NB4 (cell line): Measurements from ENCODE around the gene FBXO24.

Experiments used
- DNase-seq: peaks from one replicate; pipeline ENCODE4 v3.0.0; 2010; ENCODE audit warnings: low read depth
- H3K4me3 ChIP-seq: one replicate; pipeline ENCODE4 v1.5.1; 2011; ENCODE audit warnings: mild to moderate bottlenecking, low read depth, low read length, moderate library complexity
- MYC ChIP-seq: IDR thresholded peaks from 2 replicates; pipeline ENCODE4 v1.6.1; 2011; ENCODE audit warnings: low read depth, low read length
- POLR2A ChIP-seq: IDR thresholded peaks from 2 replicates; pipeline ENCODE4 v1.6.1; 2011; ENCODE audit warnings: mild to moderate bottlenecking; ENCODE audit not compliant: insufficient read length; ENCODE audit errors: extremely low read depth
- TF ChIP-seq, protein P1 (sequence below): IDR thresholded peaks from 2 replicates; pipeline ENCODE4 v1.6.1; 2011; ENCODE audit warnings: low read depth, low read length
- TF ChIP-seq, protein P2 (sequence below): IDR thresholded peaks from one replicate; pipeline ENCODE4 v1.5.1; 2012; ENCODE audit warnings: low read depth, low read length

The FBXO24 gene

DNA sequence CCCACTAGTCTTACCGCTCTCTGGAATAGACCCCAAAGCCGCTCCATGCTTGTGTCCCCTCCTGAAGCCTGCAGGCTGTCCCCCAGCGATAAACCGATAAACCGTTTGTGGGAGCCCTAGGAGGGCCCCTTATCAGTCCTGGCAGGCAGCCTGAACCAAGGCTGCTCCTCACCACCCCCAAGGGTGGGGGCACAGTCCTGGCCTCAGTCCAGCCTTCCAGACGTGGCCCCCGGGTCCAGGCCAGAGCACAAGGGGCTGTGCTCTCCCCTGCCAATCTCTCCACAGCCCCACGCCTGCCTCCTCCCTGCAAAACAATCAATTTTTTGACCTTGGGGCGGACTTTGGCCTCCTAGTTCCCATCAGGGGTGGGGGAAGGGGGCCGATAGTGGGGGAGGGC, 55.3 kb downstream of the FBXO24 start, which contains the start of gene TFR2:
TFR2 (minus strand) TSS at position 90 of the 397 bp plus-strand sequence; CDS start at position 47, 43 bp downstream.
- no peak within 1 kb of the TSS for H3K4me3 ChIP-seq
- no peak for DNase-seq
- TF ChIP-seq, protein P1, sequence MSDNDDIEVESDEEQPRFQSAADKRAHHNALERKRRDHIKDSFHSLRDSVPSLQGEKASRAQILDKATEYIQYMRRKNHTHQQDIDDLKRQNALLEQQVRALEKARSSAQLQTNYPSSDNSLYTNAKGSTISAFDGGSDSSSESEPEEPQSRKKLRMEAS: no peak
- TF ChIP-seq POLR2A: no peak
- no peak for TF ChIP-seq MYC
- TF ChIP-seq, protein P2, sequence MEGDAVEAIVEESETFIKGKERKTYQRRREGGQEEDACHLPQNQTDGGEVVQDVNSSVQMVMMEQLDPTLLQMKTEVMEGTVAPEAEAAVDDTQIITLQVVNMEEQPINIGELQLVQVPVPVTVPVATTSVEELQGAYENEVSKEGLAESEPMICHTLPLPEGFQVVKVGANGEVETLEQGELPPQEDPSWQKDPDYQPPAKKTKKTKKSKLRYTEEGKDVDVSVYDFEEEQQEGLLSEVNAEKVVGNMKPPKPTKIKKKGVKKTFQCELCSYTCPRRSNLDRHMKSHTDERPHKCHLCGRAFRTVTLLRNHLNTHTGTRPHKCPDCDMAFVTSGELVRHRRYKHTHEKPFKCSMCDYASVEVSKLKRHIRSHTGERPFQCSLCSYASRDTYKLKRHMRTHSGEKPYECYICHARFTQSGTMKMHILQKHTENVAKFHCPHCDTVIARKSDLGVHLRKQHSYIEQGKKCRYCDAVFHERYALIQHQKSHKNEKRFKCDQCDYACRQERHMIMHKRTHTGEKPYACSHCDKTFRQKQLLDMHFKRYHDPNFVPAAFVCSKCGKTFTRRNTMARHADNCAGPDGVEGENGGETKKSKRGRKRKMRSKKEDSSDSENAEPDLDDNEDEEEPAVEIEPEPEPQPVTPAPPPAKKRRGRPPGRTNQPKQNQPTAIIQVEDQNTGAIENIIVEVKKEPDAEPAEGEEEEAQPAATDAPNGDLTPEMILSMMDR: no peak

DNA sequence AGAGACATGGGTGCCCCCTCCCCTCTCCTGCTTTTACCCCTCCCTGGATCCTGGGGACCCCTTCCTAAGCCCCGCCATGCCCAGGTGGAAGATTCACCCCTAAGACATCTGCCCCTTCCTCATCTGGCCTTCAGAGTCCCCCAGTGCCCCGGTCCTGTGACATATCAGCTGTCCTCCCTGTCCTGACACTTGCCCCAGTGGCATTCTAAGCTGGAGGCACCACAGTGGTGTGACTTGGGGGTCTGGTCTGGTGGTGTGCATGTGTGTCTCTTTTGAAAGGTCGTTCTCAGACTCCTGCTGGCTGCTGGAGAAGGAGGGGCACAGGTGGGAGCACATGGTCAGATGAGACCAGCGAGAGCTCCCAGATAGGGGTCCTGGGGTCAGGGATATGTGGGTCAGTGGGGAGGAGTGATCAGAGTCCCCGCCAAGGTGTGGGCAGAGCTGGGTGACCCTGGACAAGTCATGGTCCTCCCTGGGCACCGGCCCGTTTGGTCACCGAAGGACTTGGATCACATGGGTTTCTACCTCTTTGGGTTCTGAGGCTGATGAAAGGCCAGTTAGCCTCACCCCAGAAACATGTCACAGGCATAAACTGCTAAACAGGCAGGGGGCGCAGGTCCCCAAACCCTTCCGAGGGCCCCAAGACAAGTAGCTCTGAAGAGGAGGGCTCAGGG, 55.9 kb downstream of the FBXO24 start:
- no peak overlapping the region for H3K4me3 ChIP-seq
- TF ChIP-seq, protein P1: peak; percentile 21; the same call in 1 of the 2 replicates
- TF ChIP-seq POLR2A: no peak
- TF ChIP-seq, protein P2: no peak
- no peak for DNase-seq

- H3K4me3 ChIP-seq: no peak overlapping the region
- DNase-seq: no peak
- TF ChIP-seq POLR2A: no peak
- TF ChIP-seq, protein P1: no peak
- TF ChIP-seq, protein P2: no peak
- TF ChIP-seq MYC: no peak
Measured at GRCh38 chr7:100642534-100642907, 56.4 kb downstream of the FBXO24 start.

GRCh38 chr7:100649826-100650565, 63.9 kb downstream of the FBXO24 start:
- H3K4me3 ChIP-seq: no peak overlapping the region
- DNase-seq: no peak
- TF ChIP-seq, protein P1: no peak
- no peak for TF ChIP-seq MYC
- TF ChIP-seq, protein P2: no peak
- no peak for TF ChIP-seq POLR2A
